Mesenteric fat pad (tissue), 1 donor: Measurements from ENCODE around the gene ANO6. TPM values are rescaled to one million over a fixed set of nuclear protein-coding genes. Genes with fewer than 3 reads are reported as not detected.
"Not testable (repeated sequence)": the region's sequence is repeated elsewhere in the genome, so short reads cannot be mapped to it uniquely, and the experiment has no call there.

Source experiments
- DNase-seq: peaks from one replicate; pipeline ENCODE4 v3.0.0-alpha.2; 2020; ENCODE audit warnings: low spot score
- long read RNA-seq: library from polyadenylated mRNA; unstranded; transcript quantifications from one replicate; pipeline ENCODE4 v2.0.0, GENCODE V29; 2020
- total RNA-seq: library from RNA; stranded (reverse); fragmentation: NEBNext Ultra II Directional; extraction: Animal tissue kit (Norgen Biotek cat#: 25700); gene quantifications from one replicate; pipeline ENCODE4 v1.2.1, GENCODE V29; 2021
- donor health status: DM: yes; HTN: yes; CAD: no.

The ANO6 gene, protein sequence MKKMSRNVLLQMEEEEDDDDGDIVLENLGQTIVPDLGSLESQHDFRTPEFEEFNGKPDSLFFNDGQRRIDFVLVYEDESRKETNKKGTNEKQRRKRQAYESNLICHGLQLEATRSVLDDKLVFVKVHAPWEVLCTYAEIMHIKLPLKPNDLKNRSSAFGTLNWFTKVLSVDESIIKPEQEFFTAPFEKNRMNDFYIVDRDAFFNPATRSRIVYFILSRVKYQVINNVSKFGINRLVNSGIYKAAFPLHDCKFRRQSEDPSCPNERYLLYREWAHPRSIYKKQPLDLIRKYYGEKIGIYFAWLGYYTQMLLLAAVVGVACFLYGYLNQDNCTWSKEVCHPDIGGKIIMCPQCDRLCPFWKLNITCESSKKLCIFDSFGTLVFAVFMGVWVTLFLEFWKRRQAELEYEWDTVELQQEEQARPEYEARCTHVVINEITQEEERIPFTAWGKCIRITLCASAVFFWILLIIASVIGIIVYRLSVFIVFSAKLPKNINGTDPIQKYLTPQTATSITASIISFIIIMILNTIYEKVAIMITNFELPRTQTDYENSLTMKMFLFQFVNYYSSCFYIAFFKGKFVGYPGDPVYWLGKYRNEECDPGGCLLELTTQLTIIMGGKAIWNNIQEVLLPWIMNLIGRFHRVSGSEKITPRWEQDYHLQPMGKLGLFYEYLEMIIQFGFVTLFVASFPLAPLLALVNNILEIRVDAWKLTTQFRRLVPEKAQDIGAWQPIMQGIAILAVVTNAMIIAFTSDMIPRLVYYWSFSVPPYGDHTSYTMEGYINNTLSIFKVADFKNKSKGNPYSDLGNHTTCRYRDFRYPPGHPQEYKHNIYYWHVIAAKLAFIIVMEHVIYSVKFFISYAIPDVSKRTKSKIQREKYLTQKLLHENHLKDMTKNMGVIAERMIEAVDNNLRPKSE
- total RNA-seq: 152 TPM
- long read RNA-seq, full-length matches to known transcripts: 3 of 42 reads
- long read RNA-seq, partial matches to known transcripts: 7 of 42 reads
- long read RNA-seq, other reads (novel, unspliced or antisense): 32 of 42 reads

DNA sequence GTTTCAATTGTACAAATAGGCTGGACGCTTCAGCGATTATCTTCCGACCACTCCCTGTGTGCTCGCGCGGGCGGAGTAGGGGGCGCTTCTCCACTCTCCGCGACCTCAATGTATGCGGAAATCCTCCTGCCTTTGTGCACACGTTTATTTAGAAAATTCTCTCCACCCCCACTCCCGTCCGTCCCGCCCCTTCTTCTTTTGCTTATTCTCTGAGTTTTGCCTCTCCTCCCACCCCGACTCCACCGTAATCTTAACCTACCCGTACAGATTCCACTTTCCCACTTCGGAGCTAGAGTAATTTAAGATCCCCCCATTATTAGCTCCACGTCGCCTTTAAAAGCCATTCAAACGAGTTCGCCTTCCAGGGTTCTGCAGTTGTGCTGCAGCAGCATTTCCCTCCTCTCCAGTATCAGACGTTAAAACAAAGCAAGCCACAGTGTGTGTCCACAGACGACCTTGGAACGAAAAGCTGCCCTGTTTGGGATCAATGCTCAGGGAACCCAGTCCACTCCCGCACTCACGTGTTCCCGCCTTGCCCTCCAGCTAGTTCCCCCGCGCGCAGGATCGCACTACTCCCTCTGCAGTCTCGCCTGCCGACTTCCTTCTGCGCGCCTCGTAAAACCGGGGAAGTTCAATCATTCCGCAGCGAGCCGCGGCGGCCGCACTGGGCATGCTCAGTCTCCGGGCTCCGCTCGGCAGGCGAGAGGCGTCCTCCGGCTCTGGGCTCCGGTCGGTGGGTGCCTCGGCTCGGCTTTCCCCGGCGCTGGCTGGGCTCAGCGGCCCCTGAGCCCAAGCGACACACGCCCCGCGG, at the start of gene ANO6:
Gene ANO6 (plus strand): TSS at position 677 of the 811 bp plus-strand sequence. CDS start 227 bp downstream, outside the sequence.
- peak; percentile 97 for DNase-seq

- DNase-seq: no peak
Observed at GRCh38 chr12:45168976-45169375, 46.9 kb upstream of the ANO6 start.

- DNase-seq: no peak
Observed at GRCh38 chr12:45170456-45171042, 45.3 kb upstream of the ANO6 start.

DNA sequence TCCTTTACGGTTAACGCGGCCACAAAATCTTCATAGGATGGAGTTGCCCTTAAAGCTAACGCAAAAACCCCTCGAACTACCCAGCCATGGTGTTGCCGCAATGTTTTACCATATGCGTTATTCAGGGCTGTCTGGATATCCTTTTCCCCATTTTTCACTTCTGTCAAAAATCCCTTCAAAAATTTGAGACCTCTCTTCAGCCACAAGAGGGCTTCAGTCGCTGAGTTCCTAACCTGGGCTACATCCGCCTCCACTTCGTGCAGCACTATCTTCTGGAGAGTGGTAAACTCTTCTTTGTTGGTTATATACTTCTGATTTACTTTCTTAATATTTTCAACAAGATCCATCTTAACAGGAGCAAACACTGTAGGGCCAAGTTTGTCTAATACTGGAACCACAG, 42.6 kb upstream of the ANO6 start:
- DNase-seq: not testable (repeated sequence)

- no peak for DNase-seq
Observed at GRCh38 chr12:45174595-45174994, 41.3 kb upstream of the ANO6 start.

- no peak for DNase-seq
Observed at GRCh38 chr12:45178771-45179170, 37.1 kb upstream of the ANO6 start.

DNA sequence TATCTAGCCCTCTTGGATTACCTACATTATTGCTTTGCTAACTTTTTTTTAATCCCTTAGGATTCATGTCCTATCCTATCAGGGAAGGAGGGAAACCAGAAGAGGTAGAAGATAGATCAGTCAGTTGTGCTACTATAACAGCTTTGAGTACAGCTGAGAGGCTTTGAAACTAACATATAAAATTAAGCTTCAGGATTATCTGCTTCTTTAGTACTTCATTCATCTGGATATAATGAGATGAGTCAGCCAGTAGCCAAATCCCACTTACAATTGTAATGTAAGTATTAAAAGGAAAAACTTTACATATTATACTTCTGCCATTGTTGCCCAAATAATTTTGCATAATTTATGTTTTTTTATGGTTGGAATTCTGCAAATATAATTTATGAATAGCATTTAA, 33.4 kb upstream of the ANO6 start:
- DNase-seq: no peak

GRCh38 chr12:45183246-45183645, 32.6 kb upstream of the ANO6 start:
- no peak for DNase-seq

DNA sequence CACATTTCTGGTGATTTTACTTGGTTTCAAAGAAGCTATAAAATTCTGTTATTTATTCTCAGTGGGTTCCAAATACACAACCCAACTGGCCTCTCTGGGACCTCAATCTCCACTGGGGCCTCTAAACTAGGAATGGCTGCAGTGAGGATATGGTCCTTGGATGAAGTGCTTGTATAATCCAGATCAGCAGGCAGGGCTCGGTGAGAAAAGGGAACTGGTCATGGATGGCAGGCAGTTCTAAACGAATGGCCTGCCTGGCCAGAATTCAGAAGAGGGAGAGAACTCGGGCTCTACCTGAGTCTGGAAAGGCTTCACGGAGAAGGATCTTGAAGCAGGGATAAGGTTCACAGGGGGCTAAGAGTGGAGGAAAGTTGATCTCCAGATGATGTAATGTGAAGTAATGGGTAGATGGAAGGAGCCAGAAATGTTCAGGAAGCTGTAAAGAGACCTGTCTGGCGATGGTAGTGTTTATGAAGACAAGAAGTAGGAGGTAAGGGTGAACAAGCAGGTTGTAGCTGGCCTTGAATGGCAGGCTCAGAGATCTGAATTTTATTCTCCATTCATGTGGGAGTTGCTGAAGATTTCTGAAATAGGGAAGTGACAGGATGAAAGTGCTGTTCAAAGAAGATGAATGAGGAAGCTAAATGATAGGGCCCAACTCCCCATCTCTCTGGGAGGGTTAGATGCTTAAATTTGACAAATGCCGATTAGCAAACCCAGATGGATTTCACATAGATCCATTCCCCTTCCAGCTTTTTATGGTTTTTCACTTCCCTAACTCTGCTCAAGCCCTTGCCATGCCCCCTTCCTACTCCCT, 31.5 kb upstream of the ANO6 start:
- DNase-seq: no peak

GRCh38 chr12:45186762-45187161, 29.1 kb upstream of the ANO6 start:
- DNase-seq: no peak

- DNase-seq: no peak
Observed at GRCh38 chr12:45189766-45190403, 26.0 kb upstream of the ANO6 start.

DNA sequence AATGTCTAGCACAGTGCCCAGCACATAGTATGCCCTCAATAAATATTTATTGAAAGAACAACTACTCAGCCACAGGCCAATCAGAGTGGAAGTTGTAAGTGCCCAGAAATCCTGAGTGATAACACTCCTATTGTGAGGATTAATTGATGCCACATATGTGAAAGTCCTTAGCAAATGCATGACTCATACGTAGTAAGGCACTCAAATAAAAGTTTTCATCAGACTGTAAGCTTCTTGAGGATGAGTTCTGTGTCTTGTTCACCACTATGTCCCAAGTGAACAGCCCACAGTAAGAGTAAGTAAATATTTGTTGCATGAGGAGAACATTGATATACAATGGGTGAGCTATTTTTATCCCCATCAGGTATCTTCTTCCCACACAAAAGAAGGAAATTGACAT, 24.7 kb upstream of the ANO6 start:
- DNase-seq: no peak

- no peak for DNase-seq
Observed at GRCh38 chr12:45192707-45193106, 23.2 kb upstream of the ANO6 start.

DNA sequence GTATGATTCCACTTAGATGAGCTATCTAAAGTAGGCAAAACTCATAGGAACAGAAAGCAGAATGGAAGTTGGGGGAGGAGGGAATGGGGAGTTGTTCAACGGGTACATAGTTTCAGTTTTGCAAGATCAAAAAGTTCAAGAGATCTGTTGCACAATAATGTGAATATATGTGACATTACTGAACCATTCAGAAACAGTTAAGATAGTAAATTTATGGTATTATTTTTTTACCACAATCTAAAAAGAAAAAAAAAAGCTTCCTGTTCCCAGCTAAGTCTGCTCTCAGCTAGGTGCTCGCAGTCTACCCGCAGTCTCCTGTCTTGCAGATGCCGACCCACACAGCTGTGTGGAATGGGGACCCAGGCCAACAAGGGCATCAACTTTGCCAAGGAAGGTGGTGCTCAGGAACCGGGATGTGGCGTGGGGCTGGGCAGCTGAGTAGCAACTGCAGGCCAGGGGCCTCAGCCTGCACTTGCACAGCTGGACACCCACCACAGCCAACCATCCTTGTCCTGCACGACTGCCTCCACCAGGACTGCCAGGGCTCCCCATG, 15.3 kb upstream of the ANO6 start:
- no peak for DNase-seq

DNA sequence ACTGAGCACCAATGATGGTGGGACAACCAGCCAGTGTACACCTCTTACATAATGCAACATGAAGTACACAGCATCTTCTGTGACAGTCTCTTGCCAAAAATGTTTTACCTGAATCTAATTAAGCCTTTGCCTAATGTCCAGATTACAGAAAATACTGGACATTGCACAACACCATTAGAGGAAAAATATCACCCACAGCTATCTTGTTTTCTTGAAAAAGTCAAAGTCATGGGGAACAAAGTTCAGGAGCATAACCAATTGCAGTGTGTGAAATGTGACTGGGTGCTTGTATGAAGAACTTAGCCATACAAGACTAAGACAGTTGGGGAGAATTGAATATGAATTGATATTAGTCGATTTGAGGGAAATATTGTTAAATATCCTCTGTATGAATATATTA, 12.1 kb upstream of the ANO6 start:
- no peak for DNase-seq

DNA sequence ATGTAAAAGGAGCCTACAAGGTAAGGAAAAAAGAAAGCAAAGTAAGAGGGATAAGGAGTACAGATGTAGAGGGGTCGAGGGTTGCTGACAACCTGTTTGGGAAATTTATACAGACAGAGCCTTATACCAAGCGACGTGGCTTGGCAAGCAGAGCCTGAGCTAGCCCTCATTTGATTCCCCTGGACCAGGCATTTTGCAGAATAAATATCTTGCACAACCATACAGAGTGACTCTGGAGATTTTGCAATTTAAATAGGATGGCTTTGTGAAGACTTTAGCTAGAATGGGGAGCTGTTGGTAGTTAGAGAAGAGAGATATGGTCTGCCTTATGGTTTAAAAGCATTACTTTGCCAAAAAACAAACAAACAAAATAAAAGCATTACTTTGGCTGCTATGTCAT, 11.1 kb upstream of the ANO6 start:
- no peak for DNase-seq

DNA sequence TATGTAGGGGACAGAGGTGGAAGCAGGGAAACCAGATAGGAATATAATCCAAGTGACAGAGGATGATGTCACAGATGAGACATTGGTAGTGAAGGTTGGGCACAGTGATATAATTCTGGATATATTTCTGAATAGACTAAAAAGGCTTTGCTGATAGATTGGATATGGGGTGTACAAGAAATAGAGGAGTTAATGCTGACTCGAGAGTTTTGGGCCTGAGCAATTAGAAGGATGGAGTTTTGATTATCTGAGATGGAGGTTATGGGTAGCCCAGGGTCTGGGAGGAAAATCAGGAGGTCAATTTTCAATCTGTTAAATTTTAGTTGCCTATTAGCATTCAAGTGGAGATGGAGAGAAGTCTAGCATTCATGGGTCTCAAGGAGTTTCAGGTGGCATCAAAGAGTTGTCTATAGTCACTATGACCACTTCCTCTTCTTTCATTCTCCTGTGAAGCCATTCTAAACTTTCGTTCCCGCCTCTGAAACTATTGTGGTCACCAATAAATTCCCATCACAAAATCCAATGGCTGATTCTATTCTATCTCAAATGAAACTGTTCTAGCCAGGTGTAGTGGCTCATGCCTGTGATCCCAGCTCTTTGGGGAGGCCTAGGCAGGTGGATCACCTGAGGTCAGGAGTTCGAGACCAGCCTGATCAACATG, 10.6 kb upstream of the ANO6 start:
- no peak for DNase-seq
